ENCODE results near the gene TTC38. TPM values are rescaled to one million over a fixed set of nuclear protein-coding genes. Genes with fewer than 3 reads are reported as not detected.

TTC38 gene
- total and polyA plus RNA-seq, 2 experiments from 2014 or later = 21.5 to 27.6 TPM

GRCh38 chr22:46238541-46238940 is 29.3 kb upstream of the TTC38 start:
- no peaks in the 10 kb centered on the region for H3K79me2 ChIP-seq (ENCODE audit: insufficient read depth)
- H3K9ac ChIP-seq = no peak overlapping the region
- in situ Hi-C loops (cut with MboI) = no loop called here
- H3K27ac ChIP-seq = no peak overlapping the region
- no peaks in the 10 kb centered on the region for H3K9me2 ChIP-seq (ENCODE audit: insufficient read depth)
- TF ChIP-seq EZH2phosphoT487 (IDR thresholded peaks at IDR 0.05; ENCODE audit: insufficient read depth, low read depth) (no peak), EZH2 (IDR thresholded peaks at IDR 0.05; ENCODE audit: insufficient read depth, poor library complexity, severe bottlenecking) (no peak)
- H3K4me3 ChIP-seq = no peak overlapping the region
- DNase-seq = no peak
- peaks cover 5% of the 10 kb centered on the region; the same call in 1 of the 2 replicates for H3K36me3 ChIP-seq (ENCODE audit: low read depth)
- H3K9me3 ChIP-seq (ENCODE audit: low read depth) = no peaks in the 10 kb centered on the region
- H3K27me3 ChIP-seq (replicated peaks; ENCODE audit: insufficient read depth) = no peaks in the 10 kb centered on the region
- no peak overlapping the region for H2AFZ ChIP-seq
- peaks cover 4% of the 10 kb centered on the region; the same call in 1 of the 2 replicates for H3F3A ChIP-seq (ENCODE audit: insufficient read depth)
- H3K4me2 ChIP-seq (ENCODE audit: unreplicated experiment) = no peak overlapping the region
- H4K20me1 ChIP-seq (ENCODE audit: insufficient read depth) = no peaks in the 10 kb centered on the region
- 90 to 93% methylated on average over 16 of the region's 16 CpGs for WGBS, 2 experiments (ENCODE audit: low coverage in 1 of 2, low lambda C conversion rate in 2 of 2, missing lambda C conversion rate in 2 of 2)
- H3K4me1 ChIP-seq (ENCODE audit: insufficient read depth) = no peaks in the 10 kb centered on the region

- no peak overlapping the region for H2AFZ ChIP-seq
- H3K9me2 ChIP-seq (ENCODE audit: insufficient read depth) = no peaks in the 10 kb centered on the region
- H3K27me3 ChIP-seq (replicated peaks; ENCODE audit: insufficient read depth) = no peaks in the 10 kb centered on the region
- in situ Hi-C loops (cut with MboI) = no loop called here
- H3K79me2 ChIP-seq (ENCODE audit: insufficient read depth) = no peaks in the 10 kb centered on the region
- no peak for DNase-seq
- no peak overlapping the region for H3K4me2 ChIP-seq (ENCODE audit: unreplicated experiment)
- no peak overlapping the region for H3K9ac ChIP-seq
- H3K4me1 ChIP-seq (ENCODE audit: insufficient read depth) = no peaks in the 10 kb centered on the region
- H3F3A ChIP-seq (ENCODE audit: insufficient read depth) = peaks cover 4% of the 10 kb centered on the region; the same call in 1 of the 2 replicates
- TF ChIP-seq EZH2phosphoT487 (IDR thresholded peaks at IDR 0.05; ENCODE audit: insufficient read depth, low read depth) (no peak), EZH2 (IDR thresholded peaks at IDR 0.05; ENCODE audit: insufficient read depth, poor library complexity, severe bottlenecking) (no peak)
- no peak overlapping the region for H3K4me3 ChIP-seq
- H4K20me1 ChIP-seq (ENCODE audit: insufficient read depth) = no peaks in the 10 kb centered on the region
- H3K36me3 ChIP-seq (ENCODE audit: low read depth) = peaks cover 5% of the 10 kb centered on the region; the same call in 1 of the 2 replicates
- no peak overlapping the region for H3K27ac ChIP-seq
- no peaks in the 10 kb centered on the region for H3K9me3 ChIP-seq (ENCODE audit: low read depth)
- WGBS, 2 experiments (ENCODE audit: low coverage in 1 of 2, low lambda C conversion rate in 2 of 2, missing lambda C conversion rate in 2 of 2) = 89 to 93% methylated on average over 16 to 20 of the region's 20 CpGs
These were observed 28.4 kb upstream of the TTC38 start for GRCh38 chr22:46239261-46240048.

- 100% methylated on average over 2 of the region's 2 CpGs for WGBS, 2 experiments (ENCODE audit: low coverage in 1 of 2, low lambda C conversion rate in 2 of 2, missing lambda C conversion rate in 2 of 2)
- no peak for TF ChIP-seq EZH2 (IDR thresholded peaks at IDR 0.05; ENCODE audit: insufficient read depth, poor library complexity, severe bottlenecking)
- TF ChIP-seq EZH2phosphoT487 (IDR thresholded peaks at IDR 0.05; ENCODE audit: insufficient read depth, low read depth) = no peak
- Histone ChIP-seq H3K4me2 (ENCODE audit: unreplicated experiment) (no peak overlapping the region), H3K4me3 (no peak overlapping the region), H3K27me3 (replicated peaks; ENCODE audit: insufficient read depth) (no peaks in the 10 kb centered on the region), H2AFZ (no peak overlapping the region), H3K36me3 (ENCODE audit: low read depth) (peaks cover 5% of the 10 kb centered on the region; the same call in 1 of the 2 replicates), H3K79me2 (ENCODE audit: insufficient read depth) (no peaks in the 10 kb centered on the region), H3F3A (ENCODE audit: insufficient read depth) (peaks cover 4% of the 10 kb centered on the region; the same call in 1 of the 2 replicates), H4K20me1 (ENCODE audit: insufficient read depth) (no peaks in the 10 kb centered on the region), H3K9me2 (ENCODE audit: insufficient read depth) (no peaks in the 10 kb centered on the region), H3K4me1 (ENCODE audit: insufficient read depth) (no peaks in the 10 kb centered on the region), H3K9ac (no peak overlapping the region), H3K9me3 (ENCODE audit: low read depth) (no peaks in the 10 kb centered on the region), H3K27ac (no peak overlapping the region)
- DNase-seq = no peak
- in situ Hi-C loops (cut with MboI) = no loop called here
These were observed 27.7 kb upstream of the TTC38 start for GRCh38 chr22:46240073-46240472.

GRCh38 chr22:46240506-46240905 is 27.3 kb upstream of the TTC38 start:
- Histone ChIP-seq H3K4me2 (ENCODE audit: unreplicated experiment) (no peak overlapping the region), H4K20me1 (ENCODE audit: insufficient read depth) (no peaks in the 10 kb centered on the region), H3K27me3 (replicated peaks; ENCODE audit: insufficient read depth) (no peaks in the 10 kb centered on the region), H3K79me2 (ENCODE audit: insufficient read depth) (no peaks in the 10 kb centered on the region), H3K4me1 (ENCODE audit: insufficient read depth) (no peaks in the 10 kb centered on the region), H3K36me3 (ENCODE audit: low read depth) (peaks cover 5% of the 10 kb centered on the region; the same call in 1 of the 2 replicates), H3K9ac (no peak overlapping the region), H3K27ac (no peak overlapping the region), H3K9me3 (ENCODE audit: low read depth) (no peaks in the 10 kb centered on the region), H3K4me3 (no peak overlapping the region), H3K9me2 (ENCODE audit: insufficient read depth) (no peaks in the 10 kb centered on the region), H2AFZ (no peak overlapping the region), H3F3A (ENCODE audit: insufficient read depth) (peaks cover 4% of the 10 kb centered on the region; the same call in 1 of the 2 replicates)
- no peak for DNase-seq
- in situ Hi-C loops (cut with MboI) = no loop called here
- no peak for TF ChIP-seq EZH2 (IDR thresholded peaks at IDR 0.05; ENCODE audit: insufficient read depth, poor library complexity, severe bottlenecking)
- no peak for TF ChIP-seq EZH2phosphoT487 (IDR thresholded peaks at IDR 0.05; ENCODE audit: insufficient read depth, low read depth)
- 81 to 85% methylated on average over 6 of the region's 6 CpGs for WGBS, 2 experiments (ENCODE audit: low coverage in 1 of 2, low lambda C conversion rate in 2 of 2, missing lambda C conversion rate in 2 of 2)
